HFF-Myc (cell line): ENCODE results near the gene SLMAP.

Experiments
- DNase-seq: peaks from one replicate; pipeline ENCODE4 v3.0.0-alpha.2; 2011; ENCODE audit warnings: low read depth; ENCODE audit errors: extremely low read depth
- H3K4me3 ChIP-seq: replicated peaks from 2 replicates; pipeline ENCODE4 v1.5.1; 2011; ENCODE audit warnings: low read depth, mild to moderate bottlenecking, control low read depth, low read length
- TF ChIP-seq, protein P1 (sequence below): IDR thresholded peaks from 2 replicates; pipeline ENCODE4 v1.5.1; 2012; ENCODE audit warnings: mild to moderate bottlenecking, low read depth, low read length, control low read depth; ENCODE audit errors: missing control alignments

SLMAP gene

DNA sequence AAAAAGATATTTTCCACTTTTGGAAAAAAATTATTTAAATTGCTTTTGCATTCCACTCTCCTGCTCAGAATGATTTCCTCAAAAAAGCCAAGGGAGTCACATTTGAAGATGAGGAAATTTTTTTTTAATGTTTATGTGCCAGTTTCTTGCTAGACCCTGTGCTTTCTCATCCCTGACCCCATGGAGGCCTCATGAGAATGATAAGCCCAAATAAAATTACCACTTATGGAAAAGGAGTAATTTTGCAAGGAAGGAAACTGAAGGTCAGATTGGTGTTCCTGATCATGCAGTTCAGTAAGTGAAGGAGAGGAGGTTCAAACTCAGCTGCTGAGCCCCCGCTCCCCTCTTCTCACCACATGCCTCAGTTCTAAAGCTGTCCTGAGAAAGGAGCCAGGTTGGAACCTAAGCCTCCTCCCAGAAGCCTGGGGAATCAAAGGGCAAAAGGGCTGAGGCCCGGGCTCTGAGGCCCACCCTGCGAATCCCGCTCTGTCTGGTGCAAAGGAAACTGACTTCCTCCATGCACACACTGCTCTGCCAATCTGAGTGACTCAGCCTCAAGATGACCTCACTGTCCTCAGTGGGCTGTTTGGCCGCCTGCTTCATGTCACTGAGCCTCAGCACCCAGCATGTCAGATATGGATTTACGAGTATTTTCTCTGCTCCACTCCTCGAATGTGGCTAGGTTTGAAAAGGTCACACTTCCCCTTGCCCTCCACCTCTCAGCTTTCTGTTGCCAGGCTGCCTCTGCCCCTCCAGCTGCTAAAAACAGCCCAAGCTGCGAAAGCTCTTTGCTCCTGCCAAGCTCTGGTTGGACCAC is 195.2 kb downstream of the SLMAP start:
- DNase-seq: peak; percentile 48
- H3K4me3 ChIP-seq: no peak overlapping the region
- TF ChIP-seq, protein P1, sequence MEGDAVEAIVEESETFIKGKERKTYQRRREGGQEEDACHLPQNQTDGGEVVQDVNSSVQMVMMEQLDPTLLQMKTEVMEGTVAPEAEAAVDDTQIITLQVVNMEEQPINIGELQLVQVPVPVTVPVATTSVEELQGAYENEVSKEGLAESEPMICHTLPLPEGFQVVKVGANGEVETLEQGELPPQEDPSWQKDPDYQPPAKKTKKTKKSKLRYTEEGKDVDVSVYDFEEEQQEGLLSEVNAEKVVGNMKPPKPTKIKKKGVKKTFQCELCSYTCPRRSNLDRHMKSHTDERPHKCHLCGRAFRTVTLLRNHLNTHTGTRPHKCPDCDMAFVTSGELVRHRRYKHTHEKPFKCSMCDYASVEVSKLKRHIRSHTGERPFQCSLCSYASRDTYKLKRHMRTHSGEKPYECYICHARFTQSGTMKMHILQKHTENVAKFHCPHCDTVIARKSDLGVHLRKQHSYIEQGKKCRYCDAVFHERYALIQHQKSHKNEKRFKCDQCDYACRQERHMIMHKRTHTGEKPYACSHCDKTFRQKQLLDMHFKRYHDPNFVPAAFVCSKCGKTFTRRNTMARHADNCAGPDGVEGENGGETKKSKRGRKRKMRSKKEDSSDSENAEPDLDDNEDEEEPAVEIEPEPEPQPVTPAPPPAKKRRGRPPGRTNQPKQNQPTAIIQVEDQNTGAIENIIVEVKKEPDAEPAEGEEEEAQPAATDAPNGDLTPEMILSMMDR: no peak

- DNase-seq: peak; percentile 61
Measured at GRCh38 chr3:57952208-57952631, 196.1 kb downstream of the SLMAP start.

GRCh38 chr3:57952651-57953050 is 196.5 kb downstream of the SLMAP start:
- no peak overlapping the region for H3K4me3 ChIP-seq
- TF ChIP-seq, protein P1: no peak
- DNase-seq: no peak

More at GRCh38 chr3:57952208-57952631, 196.1 kb downstream of the SLMAP start:
- H3K4me3 ChIP-seq: no peak overlapping the region
- TF ChIP-seq, protein P1: no peak

- DNase-seq: no peak
- no peak overlapping the region for H3K4me3 ChIP-seq
- TF ChIP-seq, protein P1: no peak
Measured at GRCh38 chr3:57953576-57953975, 197.5 kb downstream of the SLMAP start.

DNA sequence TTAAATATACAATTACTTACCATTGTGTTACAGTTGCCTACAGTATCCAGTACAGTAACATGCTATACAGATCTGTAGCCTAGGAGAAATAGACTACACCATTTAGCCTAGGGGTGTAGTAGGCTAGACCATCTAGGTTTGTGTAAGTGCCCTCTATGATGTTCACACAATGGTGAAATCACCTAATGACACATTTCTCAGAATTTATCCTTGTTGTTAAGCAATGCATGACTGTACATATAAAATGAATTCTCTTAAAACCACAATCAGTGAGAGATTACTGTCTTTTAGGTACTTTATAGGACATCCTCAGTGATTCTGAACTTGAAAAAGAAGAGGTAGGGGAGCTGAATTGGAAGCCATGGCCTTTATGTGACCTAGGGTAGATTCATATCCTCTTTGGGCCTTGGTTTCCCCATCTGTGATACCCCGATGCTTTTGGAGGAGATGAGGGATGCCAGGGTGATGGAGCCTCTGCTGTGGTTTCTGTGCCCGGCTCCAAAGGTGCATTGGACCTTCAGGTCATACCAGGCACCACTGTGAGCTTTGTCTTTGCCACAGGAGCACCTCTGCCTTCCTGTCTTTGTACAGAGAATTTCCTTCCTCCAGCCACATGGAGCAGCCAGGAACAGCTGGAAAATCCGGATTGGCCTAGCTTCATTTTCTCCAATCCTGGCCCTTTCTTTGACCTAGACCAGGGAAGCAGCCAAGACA is 200.2 kb downstream of the SLMAP start:
- DNase-seq: no peak
- TF ChIP-seq, protein P1: no peak
- H3K4me3 ChIP-seq: no peak overlapping the region

DNA sequence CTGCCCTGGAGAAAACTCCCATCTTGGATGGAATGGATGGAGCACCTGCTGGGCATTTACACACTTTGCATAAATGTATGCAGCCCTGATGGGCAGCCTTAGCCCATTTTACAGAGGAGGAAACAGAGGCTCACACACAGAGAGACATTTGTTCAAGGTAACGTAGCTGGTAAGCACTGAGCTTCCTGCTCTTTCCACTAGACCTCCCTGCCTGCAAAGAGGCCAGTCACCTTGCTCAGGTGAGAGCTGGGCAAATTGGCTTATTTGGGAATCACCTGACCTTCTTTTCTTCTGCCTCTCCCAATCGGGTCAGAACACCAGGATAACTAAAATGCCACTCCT is 200.7 kb downstream of the SLMAP start:
- no peak for DNase-seq
- H3K4me3 ChIP-seq: no peak overlapping the region
- TF ChIP-seq, protein P1: no peak

GRCh38 chr3:57957824-57958223 is 201.7 kb downstream of the SLMAP start:
- TF ChIP-seq, protein P1: no peak
- no peak overlapping the region for H3K4me3 ChIP-seq
- DNase-seq: no peak
